Adipocyte (in vitro differentiated cells): ENCODE measurements around the gene PDE6G.

ENCODE experiments used
- DNase-seq: peaks from one replicate; pipeline ENCODE4 v3.0.0-alpha.2; 2015; ENCODE audit warnings: low read depth
- H3K27me3 ChIP-seq: replicated peaks from 2 replicates; pipeline ENCODE4 v1.7.0; 2013; ENCODE audit warnings: mild to moderate bottlenecking, low read length, moderate library complexity; ENCODE audit not compliant: control insufficient read depth, insufficient read depth
- H3K36me3 ChIP-seq: 2 replicates; pipeline ENCODE4 v1.7.0; 2013; ENCODE audit warnings: low read length, mild to moderate bottlenecking, moderate library complexity; ENCODE audit not compliant: control insufficient read depth, insufficient read depth, severe bottlenecking
- H3K4me1 ChIP-seq: 2 replicates; pipeline ENCODE4 v1.7.0; 2013; ENCODE audit warnings: mild to moderate bottlenecking, low read length, moderate library complexity; ENCODE audit not compliant: control insufficient read depth, insufficient read depth
- H3K4me3 ChIP-seq: 2 replicates; pipeline ENCODE4 v1.7.0; 2013; ENCODE audit warnings: mild to moderate bottlenecking, low read length, moderate library complexity
- H3K9ac ChIP-seq: 2 replicates; pipeline ENCODE4 v1.7.0; 2013; ENCODE audit warnings: mild to moderate bottlenecking, low read length, moderate library complexity
- H3K9me3 ChIP-seq: 2 replicates; pipeline ENCODE4 v1.7.0; 2013; ENCODE audit warnings: mild to moderate bottlenecking, low read length, moderate library complexity; ENCODE audit not compliant: control insufficient read depth

PDE6G gene

DNA sequence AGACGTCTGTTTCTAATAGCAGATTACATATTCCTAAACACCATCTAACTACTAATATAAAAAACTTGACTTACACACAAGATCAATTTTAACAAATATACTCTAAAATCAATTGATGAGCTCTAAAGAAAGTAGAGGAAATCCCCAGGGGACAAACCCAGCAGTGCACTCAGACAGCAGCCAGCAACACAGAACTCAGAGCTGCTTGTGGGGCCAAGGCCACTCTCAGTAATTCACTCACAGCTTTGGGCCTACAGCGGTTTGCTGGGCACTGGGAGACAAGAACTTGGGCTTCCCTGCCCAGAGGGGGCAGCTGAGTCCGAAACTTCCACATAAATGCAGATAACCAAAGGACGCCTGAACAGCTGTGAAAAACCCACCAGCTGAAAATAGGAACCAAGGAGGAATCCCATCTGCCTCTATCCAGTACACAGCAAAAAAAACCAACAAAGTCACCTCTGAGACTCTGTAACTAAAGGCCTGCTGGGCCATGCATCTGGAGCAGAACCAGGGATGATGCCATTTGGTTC is 40.9 kb downstream of the PDE6G start:
- peaks cover 54% of the 10 kb centered on the region for H3K36me3 ChIP-seq
- H3K9ac ChIP-seq: no peak overlapping the region
- no peaks in the 10 kb centered on the region for H3K9me3 ChIP-seq
- DNase-seq: no peak
- H3K4me3 ChIP-seq: no peak overlapping the region
- no peaks in the 10 kb centered on the region for H3K27me3 ChIP-seq
- H3K4me1 ChIP-seq: peaks cover 25% of the 10 kb centered on the region

DNA sequence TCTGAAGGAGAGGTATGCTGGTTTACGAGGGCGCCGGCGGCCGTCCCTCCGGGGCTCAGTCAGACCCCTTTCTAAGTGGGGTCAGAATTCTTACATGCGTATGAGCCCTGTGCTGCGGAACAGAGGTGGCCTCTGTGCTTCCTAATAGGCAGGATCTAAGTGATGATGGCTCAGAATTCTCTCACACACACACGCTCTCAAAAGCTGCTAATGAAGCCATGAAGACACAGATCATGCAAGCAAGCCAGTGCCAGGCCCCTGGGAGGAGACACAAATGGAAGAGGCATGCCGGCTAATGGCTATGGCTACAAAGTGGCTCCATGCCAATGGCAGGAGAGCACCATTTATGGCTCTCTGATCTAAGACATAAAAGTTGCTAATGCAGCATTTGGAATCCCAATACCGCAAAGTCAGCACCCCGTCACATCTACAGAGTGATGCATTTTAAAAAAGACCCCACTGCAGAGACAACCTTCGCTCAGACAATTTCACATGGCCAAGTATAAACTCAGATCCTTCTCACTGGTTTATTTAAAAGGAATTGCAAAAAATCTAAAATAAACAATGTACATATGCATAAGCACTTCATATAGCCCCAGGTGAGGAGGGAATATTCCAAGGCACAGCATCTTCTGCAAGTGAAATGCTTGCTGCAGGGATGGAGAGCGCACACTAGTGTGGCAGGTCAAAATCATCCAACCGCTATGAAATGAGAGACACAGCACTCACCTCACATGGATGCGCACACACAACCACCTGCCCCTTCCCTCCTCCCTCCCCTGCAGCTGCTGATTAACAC is 44.0 kb downstream of the PDE6G start:
- no peak overlapping the region for H3K9ac ChIP-seq
- H3K36me3 ChIP-seq: peaks cover 72% of the 10 kb centered on the region
- DNase-seq: no peak
- no peaks in the 10 kb centered on the region for H3K27me3 ChIP-seq
- H3K4me3 ChIP-seq: no peak overlapping the region
- no peaks in the 10 kb centered on the region for H3K9me3 ChIP-seq
- H3K4me1 ChIP-seq: peaks cover 52% of the 10 kb centered on the region

DNA sequence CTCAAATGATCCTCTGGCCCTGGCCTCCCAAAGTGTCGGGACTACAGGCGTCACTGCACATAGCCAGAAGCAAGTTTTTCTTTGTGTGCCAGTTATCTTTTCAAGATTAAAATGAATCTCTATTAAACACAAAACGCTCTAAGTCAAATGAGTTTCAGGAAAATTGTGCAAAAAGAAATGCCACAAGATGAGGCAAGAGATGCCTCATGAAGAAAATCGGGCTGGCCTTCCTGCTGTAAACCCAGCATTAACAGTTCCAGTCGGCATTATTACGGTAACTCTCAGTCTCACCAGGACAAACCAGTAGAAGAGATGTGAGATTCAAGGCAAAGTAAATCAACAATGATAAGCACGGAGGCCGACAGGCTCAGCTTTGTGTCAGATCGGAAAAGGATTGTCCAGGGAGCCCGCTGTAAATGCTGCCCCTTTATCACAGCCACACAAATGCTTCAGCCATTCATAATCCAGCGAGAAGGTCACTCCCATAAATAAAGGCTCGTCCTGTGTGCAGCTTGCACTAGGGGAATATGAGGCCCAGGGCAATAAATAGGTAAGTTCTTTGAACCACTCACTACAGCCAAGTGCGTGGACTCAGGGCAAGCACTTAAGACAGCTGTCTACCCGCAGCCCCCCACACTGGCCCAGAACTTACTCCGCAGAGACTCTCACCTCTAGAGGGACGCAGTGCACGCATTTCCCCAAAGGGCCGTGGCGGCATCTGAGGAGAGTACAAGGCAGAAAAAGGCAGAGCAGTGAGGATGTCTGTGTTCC is 46.6 kb downstream of the PDE6G start:
- no peaks in the 10 kb centered on the region for H3K9me3 ChIP-seq
- H3K36me3 ChIP-seq: peaks cover 74% of the 10 kb centered on the region
- H3K4me3 ChIP-seq: no peak overlapping the region
- no peak overlapping the region for H3K9ac ChIP-seq
- no peaks in the 10 kb centered on the region for H3K27me3 ChIP-seq
- peaks cover 42% of the 10 kb centered on the region for H3K4me1 ChIP-seq
- DNase-seq: no peak

DNA sequence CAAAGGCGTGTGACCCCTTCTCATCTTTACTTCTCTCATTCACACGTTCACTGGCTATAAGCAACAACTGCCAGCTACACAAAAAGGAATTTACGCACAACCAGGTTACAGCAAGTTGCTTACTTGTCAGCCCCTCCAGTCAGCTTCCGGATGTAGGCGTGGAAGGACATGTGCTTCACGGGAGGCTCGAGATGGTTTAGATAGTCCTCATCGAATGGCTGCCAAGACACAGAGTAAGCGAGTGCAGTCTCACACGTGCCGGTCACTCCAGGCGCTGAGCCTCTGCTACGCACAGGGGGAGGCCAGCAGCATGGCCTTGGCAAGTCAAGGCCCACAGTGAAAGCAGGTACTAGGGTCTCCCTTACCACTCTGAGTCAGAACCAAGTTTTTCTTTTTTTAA is 47.7 kb downstream of the PDE6G start:
- DNase-seq: no peak
- H3K4me3 ChIP-seq: no peak overlapping the region
- no peaks in the 10 kb centered on the region for H3K27me3 ChIP-seq
- H3K36me3 ChIP-seq: peaks cover 83% of the 10 kb centered on the region
- no peaks in the 10 kb centered on the region for H3K9me3 ChIP-seq
- peaks cover 31% of the 10 kb centered on the region for H3K4me1 ChIP-seq
- H3K9ac ChIP-seq: no peak overlapping the region

DNA sequence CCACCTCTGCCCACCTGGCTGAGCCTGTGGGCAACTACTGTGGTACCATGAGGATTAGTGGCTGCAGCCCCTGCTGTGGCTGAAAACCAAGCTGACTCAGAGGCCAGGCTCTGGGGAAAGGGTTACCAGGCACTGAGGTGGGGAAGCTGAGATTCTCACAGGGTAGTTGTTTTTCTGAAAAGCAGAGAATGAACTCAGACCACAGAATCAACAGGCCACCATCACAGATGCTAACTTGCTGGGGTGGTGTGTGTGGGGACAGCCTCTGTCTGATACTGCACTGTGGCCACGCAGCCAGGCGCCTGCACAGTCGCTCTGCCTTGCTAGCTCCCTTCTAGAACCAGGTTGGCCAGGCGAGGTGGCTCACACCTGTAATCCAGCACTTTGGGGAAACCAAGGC is 48.3 kb downstream of the PDE6G start:
- Histone ChIP-seq H3K36me3 (peaks cover 83% of the 10 kb centered on the region), H3K27me3 (no peaks in the 10 kb centered on the region), H3K9ac (peak overlapping the region; percentile 16), H3K9me3 (no peaks in the 10 kb centered on the region), H3K4me1 (peaks cover 27% of the 10 kb centered on the region), H3K4me3 (peak overlapping the region; percentile 16)
- no peak for DNase-seq

- H3K4me3 ChIP-seq: no peak overlapping the region
- H3K36me3 ChIP-seq: peaks cover 83% of the 10 kb centered on the region
- H3K27me3 ChIP-seq: no peaks in the 10 kb centered on the region
- peak; percentile 27 for DNase-seq
- H3K4me1 ChIP-seq: peaks cover 27% of the 10 kb centered on the region
- no peaks in the 10 kb centered on the region for H3K9me3 ChIP-seq
- peak overlapping the region; percentile 16 for H3K9ac ChIP-seq
Observed at GRCh38 chr17:81607431-81607830, 48.9 kb downstream of the PDE6G start.

- Histone ChIP-seq H3K4me1 (peaks cover 29% of the 10 kb centered on the region), H3K36me3 (peaks cover 89% of the 10 kb centered on the region), H3K9me3 (no peaks in the 10 kb centered on the region), H3K9ac (no peak overlapping the region), H3K4me3 (no peak overlapping the region), H3K27me3 (no peaks in the 10 kb centered on the region)
- no peak for DNase-seq
Observed at GRCh38 chr17:81603846-81604610, 52.3 kb downstream of the PDE6G start.

- Histone ChIP-seq H3K27me3 (no peaks in the 10 kb centered on the region), H3K36me3 (peaks cover 83% of the 10 kb centered on the region), H3K9me3 (no peaks in the 10 kb centered on the region), H3K9ac (no peak overlapping the region), H3K4me1 (peaks cover 18% of the 10 kb centered on the region), H3K4me3 (no peak overlapping the region)
- peak; percentile 87 for DNase-seq
Observed at GRCh38 chr17:81601525-81602120, 54.7 kb downstream of the PDE6G start.
